Kidney tubule cell (primary cell): ENCODE measurements around the gene SSBP2.
A peak's percentile ranks its signal among the peaks of the same experiment; 100 is the strongest.

Experiments used
- DNase-seq: peaks from one replicate; pipeline ENCODE4 v3.0.0-alpha.2; 2018; ENCODE audit warnings: low spot score

Gene SSBP2

DNA sequence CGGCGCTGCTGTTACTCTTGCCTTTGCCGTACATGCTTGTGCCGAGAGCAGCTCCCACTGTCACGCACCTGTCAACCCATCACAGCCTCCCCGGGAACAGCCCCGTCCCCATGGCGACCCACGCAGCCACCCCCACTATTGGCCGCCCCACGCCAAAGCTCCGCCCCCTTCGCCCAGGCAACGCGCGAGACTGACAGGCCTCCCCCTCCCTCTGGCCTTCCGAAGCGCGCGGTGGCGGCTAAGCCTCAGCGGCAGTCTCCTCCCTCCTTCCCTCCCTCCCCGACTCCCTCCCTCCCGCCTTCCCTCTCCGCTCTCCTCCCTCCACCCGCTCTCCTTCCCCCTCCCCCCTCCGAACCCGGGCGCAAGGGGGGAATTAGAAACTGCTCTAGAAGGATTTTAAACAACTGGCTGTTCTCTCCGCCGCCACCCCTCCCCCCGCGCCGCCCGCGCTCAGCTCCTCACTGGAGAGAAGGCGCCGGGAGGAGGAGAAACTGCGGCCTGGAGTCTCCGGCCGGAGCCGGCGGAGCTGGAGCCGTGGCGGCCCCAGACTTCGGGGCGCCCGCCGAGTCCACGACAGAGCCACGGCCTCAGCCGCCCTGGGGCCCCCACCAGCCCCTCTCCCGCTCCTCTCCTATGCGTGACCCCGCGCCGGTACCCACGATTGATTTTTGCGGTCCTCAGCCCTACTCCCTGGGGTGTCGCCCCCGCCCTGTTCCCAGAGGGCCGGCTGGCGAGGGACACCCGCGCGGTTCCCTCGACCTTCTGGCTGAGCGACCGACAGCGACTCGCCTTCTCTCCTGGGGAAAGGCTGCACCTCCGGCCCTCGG lies at the start of gene SSBP2:
Gene SSBP2, minus strand, starts transcription at position 89 of the 827 bp plus-strand sequence. Its CDS starts 55 bp downstream, at position 34.
- DNase-seq: peak; percentile 99

- no peak for DNase-seq
These were observed 44.8 kb upstream of the SSBP2 start for GRCh38 chr5:81795666-81796065.

DNA sequence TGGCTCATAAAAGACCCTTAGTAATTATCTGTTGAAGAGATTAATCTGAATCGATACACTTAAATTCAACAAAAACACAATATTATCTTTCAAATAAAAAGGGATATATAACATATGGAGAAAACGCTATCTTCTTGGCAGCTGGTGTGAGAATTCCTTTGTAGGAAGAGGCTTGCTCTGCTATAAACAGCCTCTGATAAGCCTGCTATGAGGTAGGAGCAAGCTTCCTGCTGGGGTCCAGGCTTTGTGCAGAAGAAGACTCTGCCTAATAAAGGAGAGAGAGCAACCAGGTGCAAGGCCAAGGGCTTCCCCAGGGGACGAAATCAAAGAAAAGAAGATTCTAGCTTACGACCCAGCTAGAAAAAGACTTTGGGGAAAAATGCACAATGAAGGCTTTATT lies 43.3 kb upstream of the SSBP2 start:
- DNase-seq: no peak

DNA sequence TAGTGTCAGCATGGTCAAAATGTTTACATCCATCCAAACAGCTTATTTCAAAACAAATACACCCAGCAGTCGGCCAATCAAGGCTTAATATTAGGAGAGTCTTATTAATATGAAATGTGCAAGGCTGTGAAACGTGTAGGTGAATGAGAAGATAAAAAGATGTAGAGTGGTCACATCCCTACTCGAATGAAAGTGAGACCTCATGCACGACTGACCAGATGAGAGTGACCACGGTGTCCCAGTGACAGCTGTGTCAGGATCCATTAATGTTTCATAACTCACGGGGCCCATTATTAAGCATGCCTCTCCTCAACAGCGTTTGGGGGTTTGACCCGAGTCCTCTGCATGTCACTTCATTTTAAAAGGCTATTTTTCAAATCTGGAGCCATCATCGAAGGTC lies 39.4 kb upstream of the SSBP2 start:
- DNase-seq: no peak

DNA sequence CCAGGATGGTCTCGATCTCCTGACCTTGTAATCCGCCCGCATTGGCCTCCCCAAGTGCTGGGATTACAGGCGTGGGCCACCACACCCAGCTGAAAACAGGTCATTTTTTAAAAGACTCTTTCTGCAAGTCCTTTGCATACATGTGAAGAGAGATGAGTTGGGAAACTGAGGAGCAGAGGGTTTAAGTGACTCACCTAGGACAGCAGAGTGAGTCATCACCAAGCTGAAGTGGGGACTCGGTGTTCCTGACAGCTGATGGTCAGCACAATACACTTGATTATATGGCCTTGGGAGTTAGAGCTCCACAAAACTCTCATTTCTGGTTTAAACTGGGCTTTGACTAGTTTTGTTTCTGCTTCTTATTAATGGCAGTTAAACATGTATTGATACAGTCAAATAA lies 38.1 kb upstream of the SSBP2 start:
- DNase-seq: peak; percentile 50

GRCh38 chr5:81788329-81788728 lies 37.4 kb upstream of the SSBP2 start:
- no peak for DNase-seq

DNA sequence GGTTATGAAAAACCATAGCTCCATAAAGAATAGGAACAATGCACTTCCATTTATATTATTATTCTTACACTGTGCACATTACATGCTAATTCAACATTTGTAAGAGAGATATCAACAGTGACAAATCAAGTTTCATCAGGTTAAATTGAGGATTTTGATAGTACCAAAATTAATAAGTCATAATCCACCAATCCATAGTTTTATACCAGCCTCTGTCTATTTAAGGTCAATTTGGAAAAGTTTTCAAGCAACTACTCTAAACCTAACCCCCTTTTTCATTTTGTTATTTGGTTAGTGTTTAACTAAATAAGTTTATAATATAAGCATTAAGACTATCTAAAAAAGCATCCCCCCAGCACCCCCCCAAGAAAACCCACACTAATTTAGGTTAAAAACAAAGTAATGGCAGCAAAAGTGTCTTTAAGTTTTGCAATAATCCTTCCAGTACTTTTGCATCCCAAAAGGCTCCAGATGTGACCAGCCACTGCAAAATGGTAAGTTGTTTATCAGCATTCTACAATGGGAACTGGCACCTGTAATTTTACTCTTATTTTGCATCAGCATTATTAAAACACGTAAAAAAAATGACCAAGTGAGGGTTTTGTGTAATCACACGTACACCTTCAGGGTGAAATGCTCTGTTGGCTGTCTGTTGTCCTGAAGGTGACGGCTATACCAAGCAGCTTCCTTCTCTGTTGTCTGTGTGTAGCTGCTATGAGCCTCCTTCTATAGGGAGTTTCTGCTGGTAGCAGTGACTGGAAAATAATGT lies 36.8 kb upstream of the SSBP2 start:
- DNase-seq: no peak

- DNase-seq: no peak
These were observed 36.1 kb upstream of the SSBP2 start for GRCh38 chr5:81786991-81787390.

- DNase-seq: no peak
These were observed 35.6 kb upstream of the SSBP2 start for GRCh38 chr5:81786496-81786895.

- no peak for DNase-seq
These were observed 34.4 kb upstream of the SSBP2 start for GRCh38 chr5:81785322-81785721.

GRCh38 chr5:81783401-81783800 lies 32.5 kb upstream of the SSBP2 start:
- DNase-seq: no peak

DNA sequence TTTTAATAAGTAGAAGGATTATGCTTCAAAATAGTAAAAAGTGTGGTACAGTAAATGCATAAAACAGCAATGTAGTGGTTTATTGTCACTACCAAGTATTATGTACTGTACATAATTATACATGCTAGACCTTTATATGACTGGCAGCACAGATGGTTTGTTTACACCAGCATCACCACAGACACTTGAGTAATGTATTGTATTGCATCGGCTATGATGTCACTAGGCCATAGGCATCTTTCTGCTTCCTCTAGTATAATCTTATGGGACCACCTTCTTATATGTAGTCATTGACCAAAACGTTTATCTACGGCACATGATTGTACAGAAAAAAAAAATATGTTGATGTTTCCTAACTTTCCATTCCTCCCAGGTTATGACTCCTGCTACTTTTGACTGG lies 31.9 kb upstream of the SSBP2 start:
- no peak for DNase-seq

- no peak for DNase-seq
These were observed 29.0 kb upstream of the SSBP2 start for GRCh38 chr5:81779916-81780266.

GRCh38 chr5:81779125-81779915 lies 28.4 kb upstream of the SSBP2 start:
- DNase-seq: peak; percentile 43

GRCh38 chr5:81778642-81779041 lies 27.7 kb upstream of the SSBP2 start:
- DNase-seq: peak; percentile 51

DNA sequence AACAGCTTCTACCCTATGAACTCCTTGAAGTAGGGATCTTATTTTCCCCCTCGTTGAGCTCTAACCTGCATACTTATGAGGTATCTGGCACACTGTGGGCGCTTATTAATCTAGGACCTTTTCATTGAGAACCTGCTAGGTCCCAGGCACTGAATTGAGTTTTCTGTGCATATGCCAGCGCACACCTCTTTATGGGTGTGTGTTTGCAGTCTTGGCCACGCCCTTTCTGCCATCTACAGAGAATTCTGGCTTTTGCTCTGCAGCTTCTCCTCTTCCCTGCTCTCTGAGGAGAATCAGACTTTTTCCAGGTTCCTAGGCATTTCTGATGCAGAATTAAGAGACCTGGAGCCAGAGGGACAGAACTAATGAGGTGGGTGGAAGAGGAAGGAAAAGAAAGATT lies 25.4 kb upstream of the SSBP2 start:
- DNase-seq: no peak

DNA sequence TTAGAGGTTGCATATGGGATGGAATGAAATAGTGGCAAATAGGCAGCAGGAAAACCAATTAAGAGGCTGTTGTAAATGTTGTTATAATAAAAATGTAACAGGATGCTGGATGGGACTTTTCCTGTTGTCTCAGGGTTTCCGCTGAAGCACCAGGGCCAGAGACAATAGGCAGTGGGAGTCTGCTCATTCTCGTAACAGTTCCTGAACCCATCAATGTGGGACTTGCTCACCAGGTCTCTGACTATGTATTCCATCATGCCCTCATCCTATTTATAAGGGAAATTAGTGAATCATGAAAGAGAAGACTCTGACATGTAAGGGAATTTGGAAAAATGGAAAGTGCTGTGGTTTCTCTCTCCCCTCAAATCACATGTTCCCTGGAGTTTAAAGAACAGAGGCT lies 23.5 kb upstream of the SSBP2 start:
- no peak for DNase-seq

DNA sequence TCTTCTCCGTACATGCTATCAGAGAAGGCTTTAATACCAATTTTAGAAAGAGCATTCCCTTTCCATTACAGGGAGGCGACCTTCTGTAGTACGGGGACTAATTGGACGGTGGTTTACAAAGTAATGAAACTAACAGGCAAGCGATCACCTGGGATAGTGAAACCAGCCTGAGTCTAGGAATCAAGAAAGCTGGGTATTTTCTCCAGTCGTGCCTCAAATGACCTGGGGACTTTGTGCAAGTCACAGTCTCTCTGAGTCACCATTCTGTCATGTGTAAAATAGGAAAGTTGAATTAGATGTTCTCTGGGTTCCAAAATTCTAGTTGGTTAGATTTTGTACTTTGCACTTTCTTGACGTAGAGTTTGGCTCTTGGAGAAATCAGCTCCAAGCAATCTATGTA lies 22.7 kb upstream of the SSBP2 start:
- peak; percentile 60 for DNase-seq

GRCh38 chr5:81773161-81773560 lies 22.3 kb upstream of the SSBP2 start:
- no peak for DNase-seq

GRCh38 chr5:81772488-81772887 lies 21.6 kb upstream of the SSBP2 start:
- DNase-seq: no peak

DNA sequence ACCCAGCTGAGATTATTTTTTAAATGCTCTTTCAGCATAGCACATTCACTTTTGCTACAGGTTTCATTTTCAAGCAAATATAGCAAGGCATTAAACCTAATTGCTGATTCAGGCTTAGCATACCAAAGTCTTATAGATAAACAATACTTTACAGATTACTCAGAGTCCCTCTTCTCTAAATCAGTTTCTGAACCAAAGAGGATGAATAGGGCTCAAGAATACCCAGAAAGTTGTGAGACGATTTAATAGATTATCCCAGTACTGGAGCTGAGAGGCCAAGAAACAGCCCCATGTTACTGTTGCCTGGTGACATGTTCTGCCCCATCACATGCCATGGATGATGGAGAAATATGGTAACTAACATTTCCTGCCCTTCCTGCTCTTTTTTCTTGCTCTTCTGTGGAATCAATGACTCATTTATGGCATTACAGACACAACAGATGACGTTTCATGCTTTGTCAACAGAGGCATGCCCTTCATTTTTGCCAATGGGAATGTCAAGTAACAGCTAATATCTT lies 18.1 kb upstream of the SSBP2 start:
- peak; percentile 85 for DNase-seq

GRCh38 chr5:81767938-81768337 lies 17.0 kb upstream of the SSBP2 start:
- no peak for DNase-seq
